T-helper 1 cell (primary cell): ENCODE results near the gene RPIA.
"Not testable (repeated sequence)": the region's sequence is repeated elsewhere in the genome, so short reads cannot be mapped to it uniquely, and the experiment has no call there.

Experiments used
- DNase-seq, 5 donors: peaks; one replicate each; pipeline ENCODE4 v3.0.0-alpha.2; 2012 to 2020

The RPIA gene

DNA sequence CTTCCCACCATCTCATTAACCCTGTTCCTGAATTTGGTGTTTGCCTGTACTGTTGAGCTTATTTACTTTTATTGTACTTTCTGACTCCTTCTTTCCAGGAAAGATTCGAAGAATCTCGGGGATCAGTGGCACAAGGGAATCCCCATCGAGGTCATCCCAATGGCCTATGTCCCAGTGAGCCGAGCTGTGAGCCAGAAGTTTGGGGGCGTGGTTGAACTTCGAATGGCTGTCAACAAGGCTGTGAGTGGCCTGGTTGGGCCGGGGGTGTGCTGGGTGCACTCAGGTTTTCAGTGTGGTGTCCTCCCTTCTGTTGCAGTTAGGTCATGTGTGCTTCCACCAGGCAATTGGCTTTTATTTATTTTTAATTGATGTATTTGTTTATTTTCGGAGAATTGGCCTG lies 45.0 kb downstream of the RPIA start:
- no peak for DNase-seq

DNA sequence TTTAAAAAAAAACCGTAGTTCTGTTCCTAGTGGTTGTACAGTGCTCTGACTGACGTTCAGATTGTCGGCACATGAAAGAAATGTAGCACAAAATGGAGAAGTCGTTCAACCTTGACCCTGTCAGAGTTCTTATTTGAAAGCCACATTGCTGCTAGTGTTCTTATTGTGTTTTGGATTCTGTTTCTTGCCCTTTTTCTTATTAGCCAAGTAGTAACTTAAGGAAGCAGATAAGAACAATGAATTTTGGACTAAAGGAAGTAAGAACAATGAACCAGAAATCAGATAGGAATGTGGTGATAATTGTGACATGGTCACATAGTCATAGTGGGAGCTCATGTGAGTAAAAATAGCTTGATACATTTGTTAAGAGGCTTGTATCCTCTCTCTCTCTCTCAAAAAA lies 45.9 kb downstream of the RPIA start:
- no peak for DNase-seq

GRCh38 chr2:88738271-88738670 lies 46.8 kb downstream of the RPIA start:
- no peak for DNase-seq

- peak in 4 of 5 donors; percentile 40 to 66 (median 54) for DNase-seq
Observed at GRCh38 chr2:88739985-88740600, 48.6 kb downstream of the RPIA start.

DNA sequence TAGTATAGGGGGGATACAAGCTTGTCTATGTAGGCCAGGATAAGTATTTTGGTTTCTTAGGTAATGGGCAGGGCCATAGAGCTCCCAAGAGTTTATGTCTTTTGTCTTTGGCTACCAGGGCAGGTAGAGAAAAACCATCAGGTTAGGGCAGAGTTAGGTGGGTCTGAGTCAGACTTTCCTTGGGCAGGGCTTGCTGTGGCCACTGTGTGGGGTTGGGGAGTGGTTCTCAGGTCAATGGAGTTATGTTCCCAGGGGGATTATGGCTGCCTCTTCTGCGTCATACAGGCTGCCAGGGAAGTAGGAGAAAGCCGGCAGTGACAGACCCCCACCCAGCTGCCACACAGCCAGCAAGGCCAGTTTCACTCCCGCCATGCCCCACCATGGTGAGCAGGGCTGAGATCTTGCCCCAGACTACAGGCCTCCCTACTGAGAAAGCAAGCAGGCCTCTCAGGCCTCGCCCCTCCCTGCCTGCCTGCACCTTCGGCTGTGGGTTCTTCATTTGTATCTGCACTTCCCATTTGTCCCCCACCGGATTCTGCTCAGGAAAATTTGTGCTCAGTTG lies 55.5 kb downstream of the RPIA start:
- no peak for DNase-seq

- DNase-seq: no peak
Observed at GRCh38 chr2:88747990-88748389, 56.5 kb downstream of the RPIA start.

GRCh38 chr2:88751768-88752167 lies 60.3 kb downstream of the RPIA start:
- DNase-seq: no peak

GRCh38 chr2:88753833-88754584 lies 62.5 kb downstream of the RPIA start:
- DNase-seq: peak in 1 of 5 donors; percentile 90

DNA sequence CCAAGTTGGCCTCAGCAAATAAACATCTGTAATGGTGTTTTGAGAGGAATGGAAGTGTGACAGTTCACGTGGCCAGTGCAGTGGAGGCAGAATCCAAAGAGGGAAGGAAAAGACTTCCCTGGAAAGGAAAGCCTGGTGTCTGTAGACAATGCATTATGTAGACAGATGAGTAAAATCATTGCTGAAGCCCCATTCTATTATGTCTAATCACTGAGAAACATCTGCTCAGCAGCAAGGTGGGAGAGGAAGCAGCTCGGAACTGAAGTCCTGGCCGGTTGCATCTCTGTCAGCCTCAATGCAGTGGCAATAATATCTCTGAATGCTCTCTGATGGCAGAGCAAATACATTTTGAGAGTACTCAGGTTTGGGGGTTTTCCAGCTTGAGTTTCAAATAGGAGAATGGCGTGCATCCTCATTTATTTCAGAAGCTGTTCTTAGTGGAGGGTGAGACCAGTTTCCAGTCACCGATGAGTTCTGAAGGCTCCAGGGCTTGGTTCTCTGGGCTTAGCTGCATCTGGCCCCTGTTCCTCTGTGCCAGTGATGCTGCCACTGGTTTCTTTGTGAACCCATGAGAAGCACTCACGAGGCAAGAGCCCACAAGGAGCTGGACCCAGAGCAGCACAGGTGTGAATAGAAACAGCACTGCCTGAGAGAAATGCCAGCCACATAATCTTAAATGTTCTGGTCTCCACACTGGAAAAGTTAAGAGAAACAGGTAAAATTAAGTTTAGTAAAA lies 63.3 kb downstream of the RPIA start:
- DNase-seq: no peak

- DNase-seq: no peak
Observed at GRCh38 chr2:88755836-88756235, 64.4 kb downstream of the RPIA start.

GRCh38 chr2:88757025-88757424 lies 65.6 kb downstream of the RPIA start:
- DNase-seq: no peak

GRCh38 chr2:88758702-88759101 lies 67.2 kb downstream of the RPIA start:
- DNase-seq: not testable (repeated sequence)

- DNase-seq: no peak
Observed at GRCh38 chr2:88760819-88761598, 69.5 kb downstream of the RPIA start.

- no peak for DNase-seq
Observed at GRCh38 chr2:88764141-88764849, 72.8 kb downstream of the RPIA start.

GRCh38 chr2:88764850-88765153 lies 73.3 kb downstream of the RPIA start:
- no peak for DNase-seq

DNA sequence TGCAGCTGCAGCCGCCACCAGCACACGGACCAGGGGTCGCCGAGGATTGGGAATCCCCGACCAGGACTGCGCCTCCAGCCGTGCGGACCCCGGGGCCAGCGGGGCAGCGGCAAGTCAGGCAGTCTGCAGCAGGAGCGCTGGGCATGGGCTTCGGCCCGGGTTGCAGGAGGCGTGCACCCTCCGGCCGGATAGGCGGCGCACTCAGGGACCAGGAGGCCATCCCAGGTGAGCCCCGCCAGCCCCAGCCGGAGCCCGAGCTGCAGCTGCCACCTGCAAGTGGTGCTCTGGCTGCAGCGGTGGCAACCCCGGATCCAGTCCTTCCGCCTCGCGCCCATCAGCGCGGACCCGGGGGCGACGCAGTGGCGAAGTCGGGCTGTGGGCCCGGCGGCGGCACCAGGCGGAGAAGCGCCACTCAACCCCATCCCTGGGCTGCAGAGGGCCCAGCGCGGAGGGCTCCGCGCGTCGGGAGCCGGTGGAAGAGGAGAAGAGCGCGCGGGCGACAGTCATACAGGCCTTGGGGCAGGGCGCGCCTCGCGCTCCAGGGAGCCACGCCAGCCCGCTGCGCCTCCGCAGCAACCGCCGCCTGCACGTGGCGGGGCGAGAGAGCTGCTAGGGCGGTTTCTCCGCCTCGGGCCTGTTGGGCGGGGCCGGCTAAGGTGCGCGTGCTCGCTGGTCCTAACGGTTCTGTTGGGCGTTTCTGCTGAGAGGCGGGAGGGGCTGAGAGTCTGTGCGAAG lies 73.8 kb downstream of the RPIA start:
- DNase-seq: peak in 2 of 5 donors; percentile 18 to 61

DNA sequence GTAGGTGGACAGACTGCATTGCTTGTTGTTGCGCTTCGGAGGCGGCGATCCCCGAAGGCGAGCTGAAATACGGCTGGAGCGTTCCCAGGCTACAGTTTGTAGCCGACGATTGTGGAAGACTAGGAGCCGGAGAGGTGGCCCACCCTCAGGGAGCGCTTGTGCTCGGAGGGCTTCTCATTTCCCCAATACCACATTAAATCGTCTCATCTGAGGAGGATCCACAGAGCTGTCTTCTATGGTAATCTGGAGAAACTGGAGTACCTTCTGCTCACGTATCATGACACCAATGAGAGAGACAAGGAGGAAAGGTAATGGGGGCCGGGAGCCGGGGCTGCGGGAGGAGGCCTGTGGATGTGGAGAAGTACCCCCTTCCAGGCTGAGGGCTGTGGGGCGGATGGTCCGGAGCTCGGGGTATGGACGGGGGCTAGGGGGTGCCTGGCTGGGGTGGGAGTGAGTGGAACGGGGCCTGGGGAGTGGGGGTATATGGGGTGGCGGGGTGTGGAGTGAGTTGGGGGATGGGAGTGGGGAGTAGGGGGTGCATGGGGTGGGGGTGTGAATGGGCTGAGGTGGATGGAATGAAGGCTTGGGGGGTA lies 74.5 kb downstream of the RPIA start:
- not testable (repeated sequence) for DNase-seq

DNA sequence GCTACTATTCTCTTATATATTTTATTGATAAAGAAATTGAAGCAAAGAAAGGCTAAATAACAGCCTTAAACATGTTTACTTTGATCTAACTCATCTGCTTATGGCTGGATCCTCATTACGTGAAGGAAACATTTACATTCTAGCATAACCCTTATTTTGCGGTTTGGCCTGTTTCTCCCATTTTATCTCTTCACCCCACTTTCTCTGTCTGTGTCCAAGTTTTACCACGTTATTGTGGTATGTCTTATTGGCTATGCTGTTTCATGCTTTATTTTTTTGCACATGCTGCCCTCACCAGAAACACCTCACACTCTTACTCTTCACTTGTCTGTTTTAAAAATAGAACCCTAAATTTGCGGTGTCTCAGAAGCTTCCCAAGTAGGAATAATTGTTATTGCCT lies 78.5 kb downstream of the RPIA start:
- DNase-seq: no peak

GRCh38 chr2:88773233-88774028 lies 82.0 kb downstream of the RPIA start:
- not testable (repeated sequence) for DNase-seq

DNA sequence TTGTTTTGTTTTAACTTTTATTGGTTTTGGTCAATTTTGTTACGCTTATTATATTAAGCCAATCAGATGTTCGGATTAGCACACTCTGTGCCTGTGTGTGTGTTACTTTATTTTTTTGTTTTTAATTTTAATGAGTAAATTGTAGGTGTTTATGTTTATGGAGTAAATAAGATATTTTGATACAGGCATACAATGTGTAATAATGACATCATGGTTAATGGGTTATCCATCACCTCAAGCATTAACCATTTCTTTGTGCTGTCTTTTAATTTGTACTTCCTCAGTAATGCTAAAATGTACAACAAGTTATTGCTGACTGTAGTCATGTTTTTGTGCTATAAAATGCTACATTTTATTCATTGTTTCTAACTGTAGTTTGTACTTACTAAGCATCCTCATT lies 97.7 kb downstream of the RPIA start:
- DNase-seq: not testable (repeated sequence)
